22Rv1 (cell line): Measurements from ENCODE around the gene KIAA1210.

ENCODE experiments used
- H3K27ac ChIP-seq: fragments of 450-650 bp; 2 replicates; pipeline ENCODE4 v1.5.1; 2017
- CTCF ChIP-seq: fragments of 450-650 bp; IDR thresholded peaks from 2 replicates; pipeline ENCODE4 v1.5.1; 2017; ENCODE audit warnings: mild to moderate bottlenecking
- ZFX ChIP-seq: fragments of 450-650 bp; IDR thresholded peaks from 2 replicates; pipeline ENCODE4 v1.6.1; 2017; ENCODE audit warnings: antibody characterized with exemption, borderline replicate concordance

The KIAA1210 gene

GRCh38 chrX:119150163-119151050, 22.8 kb upstream of the KIAA1210 start:
- H3K27ac ChIP-seq, result no peak overlapping the region
- TF ChIP-seq CTCF, result no peak
- no peak for TF ChIP-seq ZFX

- TF ChIP-seq ZFX (no peak), CTCF (no peak)
- no peak overlapping the region for H3K27ac ChIP-seq
Observed at GRCh38 chrX:119147486-119147885, 19.9 kb upstream of the KIAA1210 start.

GRCh38 chrX:119145241-119145653, 17.6 kb upstream of the KIAA1210 start:
- TF ChIP-seq ZFX (no peak), CTCF (peak; percentile 45)
- H3K27ac ChIP-seq, result no peak overlapping the region

- TF ChIP-seq CTCF, result no peak
- no peak for TF ChIP-seq ZFX
Observed at GRCh38 chrX:119134466-119134865, 6.9 kb upstream of the KIAA1210 start.

GRCh38 chrX:119132961-119133360, 5.3 kb upstream of the KIAA1210 start:
- H3K27ac ChIP-seq, result no peak overlapping the region
- TF ChIP-seq ZFX (no peak), CTCF (no peak)

More at GRCh38 chrX:119134466-119134865, 6.9 kb upstream of the KIAA1210 start:
- H3K27ac ChIP-seq, result no peak overlapping the region

- no peak overlapping the region for H3K27ac ChIP-seq
- TF ChIP-seq CTCF (no peak), ZFX (no peak)
Observed at GRCh38 chrX:119132316-119132715, 4.7 kb upstream of the KIAA1210 start.

- H3K27ac ChIP-seq, result no peak overlapping the region
- TF ChIP-seq CTCF, result no peak
- no peak for TF ChIP-seq ZFX
Observed at GRCh38 chrX:119130911-119131310, 3.3 kb upstream of the KIAA1210 start.
